NT2/D1 (cell line): Measurements from ENCODE around the gene ATXN1.

Source experiments
- YY1 ChIP-seq: IDR thresholded peaks from 2 replicates; pipeline ENCODE4 v1.6.1; 2011; ENCODE audit not compliant: insufficient read length, insufficient read depth
- ZNF274 ChIP-seq: IDR thresholded peaks from 2 replicates; pipeline ENCODE4 v1.6.1; 2011; ENCODE audit warnings: mild to moderate bottlenecking, low read depth, low read length

GRCh38 chr6:16285467-16286150 lies 475.7 kb downstream of the ATXN1 start:
- no peak for TF ChIP-seq ZNF274
- TF ChIP-seq YY1, result no peak
